GM18861 (cell line): ENCODE measurements around the gene MAML3.

Experiments used
- ATAC-seq: cut with Tn5 transposase; IDR thresholded peaks from one replicate; pipeline ENCODE4 v1.9.1; 2021; ENCODE audit not compliant: unreplicated experiment

Gene MAML3

GRCh38 chr4:139907001-139907809 is 246.8 kb downstream of the MAML3 start:
- ATAC-seq: no peak

GRCh38 chr4:139905489-139905888 is 248.5 kb downstream of the MAML3 start:
- ATAC-seq: no peak

- no peak for ATAC-seq
These were observed 249.6 kb downstream of the MAML3 start for GRCh38 chr4:139904406-139904805.

- no peak for ATAC-seq
These were observed 250.1 kb downstream of the MAML3 start for GRCh38 chr4:139903845-139904244.

GRCh38 chr4:139902321-139903320 is 251.4 kb downstream of the MAML3 start:
- ATAC-seq: no peak

- no peak for ATAC-seq
These were observed 252.3 kb downstream of the MAML3 start for GRCh38 chr4:139901531-139902320.

GRCh38 chr4:139900964-139901376 is 253.0 kb downstream of the MAML3 start:
- no peak for ATAC-seq

- no peak for ATAC-seq
These were observed 254.6 kb downstream of the MAML3 start for GRCh38 chr4:139899346-139899745.

GRCh38 chr4:139898293-139898692 is 255.7 kb downstream of the MAML3 start:
- ATAC-seq: no peak

GRCh38 chr4:139896091-139896604 is 257.8 kb downstream of the MAML3 start:
- no peak for ATAC-seq

GRCh38 chr4:139893801-139894200 is 260.2 kb downstream of the MAML3 start:
- no peak for ATAC-seq

GRCh38 chr4:139892973-139893736 is 260.8 kb downstream of the MAML3 start:
- no peak for ATAC-seq

- no peak for ATAC-seq
These were observed 263.2 kb downstream of the MAML3 start for GRCh38 chr4:139890816-139891215.

- ATAC-seq: no peak
These were observed 264.1 kb downstream of the MAML3 start for GRCh38 chr4:139889901-139890300.

GRCh38 chr4:139889264-139889663 is 264.7 kb downstream of the MAML3 start:
- no peak for ATAC-seq

- ATAC-seq: no peak
These were observed 265.8 kb downstream of the MAML3 start for GRCh38 chr4:139887962-139888735.

- ATAC-seq: no peak
These were observed 266.6 kb downstream of the MAML3 start for GRCh38 chr4:139887376-139887802.

- ATAC-seq: no peak
These were observed 267.2 kb downstream of the MAML3 start for GRCh38 chr4:139886798-139887197.

GRCh38 chr4:139884438-139884837 is 269.5 kb downstream of the MAML3 start:
- no peak for ATAC-seq
